ENCODE data around the gene RSPH9.
A peak's percentile ranks its signal among the peaks of the same experiment; 100 is the strongest.
"Not testable (repeated sequence)": the region's sequence is repeated elsewhere in the genome, so short reads cannot be mapped to it uniquely, and the experiment has no call there.

Gene RSPH9

DNA sequence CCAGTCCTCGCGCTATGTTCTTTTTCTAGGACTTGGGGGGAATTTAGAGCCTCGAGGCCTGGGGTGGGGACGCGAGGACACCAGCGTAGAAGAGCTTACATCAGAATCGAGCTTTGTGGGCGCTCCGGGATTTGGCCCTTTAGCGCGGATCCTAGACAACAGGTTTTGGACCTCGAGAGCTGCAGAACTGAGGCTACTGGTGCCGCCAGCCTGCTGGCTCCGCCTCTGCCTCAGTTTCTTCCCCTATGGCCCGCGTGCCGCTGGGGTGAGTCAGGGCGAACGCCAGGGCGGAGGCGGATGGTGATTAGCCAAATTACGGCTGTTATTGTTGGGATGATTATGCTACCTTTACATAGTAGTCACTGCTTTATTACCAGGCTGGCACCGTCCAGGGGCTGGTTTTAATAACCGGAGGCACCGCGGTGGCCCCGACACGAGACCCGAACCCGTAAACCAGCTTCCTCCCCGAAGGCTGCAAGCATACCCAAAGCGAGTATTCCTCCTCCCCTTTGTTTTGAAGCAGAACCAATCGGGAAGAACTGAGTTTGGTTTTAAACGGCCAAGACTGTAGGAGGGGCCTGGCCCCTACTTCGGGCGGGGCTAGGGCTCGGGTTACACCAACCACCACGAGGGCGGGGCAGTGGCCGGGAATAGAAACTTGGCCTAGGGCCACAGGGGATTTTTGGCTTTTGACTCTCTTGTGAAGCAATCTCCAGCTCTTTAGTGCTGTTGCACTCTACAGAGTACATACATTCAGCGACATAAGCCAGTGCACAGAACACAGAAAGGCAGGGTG is 15.1 kb upstream of the RSPH9 start:
- Histone ChIP-seq H3K36me3 (ENCODE audit: control insufficient read depth, insufficient read depth, low read length) (peaks cover 27% of the 10 kb centered on the region), H3K27ac (ENCODE audit: low read depth, low read length) (peak overlapping the region; percentile 62), H3K9ac (ENCODE audit: low read length) (peak overlapping the region; percentile 73), H3K9me3 (ENCODE audit: control insufficient read depth, insufficient read depth, low read depth, low read length) (no peaks in the 10 kb centered on the region), H3K4me3 (ENCODE audit: low read depth, low read length) (peak overlapping the region; percentile 67), H3K27me3 (ENCODE audit: control insufficient read depth, insufficient read depth, low read length) (no peaks in the 10 kb centered on the region), H3K4me1 (ENCODE audit: control insufficient read depth, insufficient read depth, low read length) (peaks cover 8% of the 10 kb centered on the region)

DNA sequence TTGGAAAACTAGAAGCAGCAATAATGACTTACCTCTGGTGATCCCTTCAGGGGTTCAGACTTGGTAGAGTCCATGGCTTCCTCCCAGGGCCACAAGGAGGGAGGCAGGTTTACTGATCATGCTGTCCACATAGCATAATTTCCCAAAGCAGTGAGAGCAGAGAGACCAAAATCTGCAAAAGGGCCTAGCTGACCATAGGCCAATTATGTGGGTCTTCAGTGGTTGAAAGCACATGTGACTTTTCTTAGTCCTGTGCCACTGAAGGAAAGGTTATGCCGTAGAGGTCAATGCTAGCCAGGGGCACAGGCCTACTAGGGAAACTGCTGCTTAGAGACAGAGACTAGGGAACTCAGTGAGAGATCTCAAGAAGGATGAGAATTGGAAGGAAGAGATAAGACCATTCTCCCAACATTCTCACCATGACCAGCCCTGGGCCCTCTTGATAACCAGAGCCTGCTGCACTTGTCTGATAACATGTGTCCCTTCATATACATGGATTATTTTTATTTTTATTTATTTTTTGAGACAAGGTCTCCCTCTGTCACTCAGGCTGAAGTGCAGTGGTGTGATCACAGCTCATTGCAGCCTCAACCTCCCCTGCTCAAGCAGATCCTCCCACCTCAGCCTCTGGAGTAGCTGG is 13.7 kb upstream of the RSPH9 start:
- H3K27me3 ChIP-seq (ENCODE audit: control insufficient read depth, insufficient read depth, low read length): no peaks in the 10 kb centered on the region
- peaks cover 13% of the 10 kb centered on the region for H3K36me3 ChIP-seq (ENCODE audit: control insufficient read depth, insufficient read depth, low read length)
- H3K9ac ChIP-seq (ENCODE audit: low read length): no peak overlapping the region
- peaks cover 8% of the 10 kb centered on the region for H3K4me1 ChIP-seq (ENCODE audit: control insufficient read depth, insufficient read depth, low read length)
- H3K9me3 ChIP-seq (ENCODE audit: control insufficient read depth, insufficient read depth, low read depth, low read length): no peaks in the 10 kb centered on the region
- H3K27ac ChIP-seq (ENCODE audit: low read depth, low read length): no peak overlapping the region
- H3K4me3 ChIP-seq (ENCODE audit: low read depth, low read length): no peak overlapping the region

DNA sequence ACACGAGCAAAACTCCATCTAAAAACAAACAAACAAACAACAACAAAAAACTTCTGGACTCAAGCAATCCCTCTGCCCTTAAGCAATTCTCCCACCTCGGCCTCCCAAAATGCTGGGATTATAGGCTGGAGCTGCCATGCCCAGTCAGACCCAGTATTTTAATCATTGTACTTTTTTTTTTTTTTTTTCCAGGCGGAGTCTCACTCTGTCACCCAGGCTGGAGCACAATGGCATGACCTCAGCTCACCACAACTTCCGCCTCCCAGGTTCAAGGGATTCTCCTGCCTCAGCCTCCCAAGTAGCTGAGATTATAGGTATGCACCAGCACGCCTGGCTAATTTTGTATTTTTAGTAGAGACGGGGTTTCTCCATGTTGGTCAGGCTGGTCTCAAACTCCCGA is 11.8 kb upstream of the RSPH9 start:
- H3K27ac ChIP-seq (ENCODE audit: low read depth, low read length); H3K27me3 ChIP-seq (ENCODE audit: control insufficient read depth, insufficient read depth, low read length); H3K4me3 ChIP-seq (ENCODE audit: low read depth, low read length); H3K9ac ChIP-seq (ENCODE audit: low read length); H3K36me3 ChIP-seq (ENCODE audit: control insufficient read depth, insufficient read depth, low read length); H3K9me3 ChIP-seq (ENCODE audit: control insufficient read depth, insufficient read depth, low read depth, low read length): not testable (repeated sequence)
- H3K4me1 ChIP-seq (ENCODE audit: control insufficient read depth, insufficient read depth, low read length): peaks cover 12% of the 10 kb centered on the region

DNA sequence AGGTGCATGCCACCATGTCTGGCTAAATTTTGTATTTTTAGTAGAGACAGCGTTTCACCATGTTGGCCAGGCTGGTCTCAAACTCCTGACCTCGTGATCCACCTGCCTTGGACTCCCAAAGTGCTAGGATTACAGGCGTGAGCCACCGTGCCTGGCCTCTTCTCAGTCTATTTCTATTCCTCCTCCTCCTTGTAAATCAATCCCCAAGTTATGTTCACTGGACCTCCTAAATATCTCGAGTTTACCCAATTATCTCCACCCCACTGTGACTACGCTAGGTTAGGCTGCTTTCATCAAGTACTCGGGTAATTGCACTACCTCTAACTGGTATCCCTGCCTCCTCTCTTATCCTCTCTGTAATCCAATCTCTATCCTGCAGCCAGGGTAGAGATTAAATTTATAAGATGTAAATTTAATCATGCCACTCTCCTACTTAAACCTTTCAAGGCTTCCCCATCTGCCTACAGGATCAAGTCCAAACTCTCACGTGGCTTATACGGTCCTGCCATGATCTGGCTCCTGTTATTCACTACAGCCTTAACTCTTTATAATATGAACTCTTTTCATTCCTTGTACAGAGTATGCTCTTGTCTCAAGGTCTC is 10.0 kb upstream of the RSPH9 start:
- H3K27me3 ChIP-seq (ENCODE audit: control insufficient read depth, insufficient read depth, low read length): no peaks in the 10 kb centered on the region
- no peak overlapping the region for H3K9ac ChIP-seq (ENCODE audit: low read length)
- no peaks in the 10 kb centered on the region for H3K9me3 ChIP-seq (ENCODE audit: control insufficient read depth, insufficient read depth, low read depth, low read length)
- H3K36me3 ChIP-seq (ENCODE audit: control insufficient read depth, insufficient read depth, low read length): peaks cover 18% of the 10 kb centered on the region
- H3K4me1 ChIP-seq (ENCODE audit: control insufficient read depth, insufficient read depth, low read length): peaks cover 12% of the 10 kb centered on the region
- H3K27ac ChIP-seq (ENCODE audit: low read depth, low read length): no peak overlapping the region
- H3K4me3 ChIP-seq (ENCODE audit: low read depth, low read length): peak overlapping the region; percentile 95; the same call in 1 of the 2 replicates

DNA sequence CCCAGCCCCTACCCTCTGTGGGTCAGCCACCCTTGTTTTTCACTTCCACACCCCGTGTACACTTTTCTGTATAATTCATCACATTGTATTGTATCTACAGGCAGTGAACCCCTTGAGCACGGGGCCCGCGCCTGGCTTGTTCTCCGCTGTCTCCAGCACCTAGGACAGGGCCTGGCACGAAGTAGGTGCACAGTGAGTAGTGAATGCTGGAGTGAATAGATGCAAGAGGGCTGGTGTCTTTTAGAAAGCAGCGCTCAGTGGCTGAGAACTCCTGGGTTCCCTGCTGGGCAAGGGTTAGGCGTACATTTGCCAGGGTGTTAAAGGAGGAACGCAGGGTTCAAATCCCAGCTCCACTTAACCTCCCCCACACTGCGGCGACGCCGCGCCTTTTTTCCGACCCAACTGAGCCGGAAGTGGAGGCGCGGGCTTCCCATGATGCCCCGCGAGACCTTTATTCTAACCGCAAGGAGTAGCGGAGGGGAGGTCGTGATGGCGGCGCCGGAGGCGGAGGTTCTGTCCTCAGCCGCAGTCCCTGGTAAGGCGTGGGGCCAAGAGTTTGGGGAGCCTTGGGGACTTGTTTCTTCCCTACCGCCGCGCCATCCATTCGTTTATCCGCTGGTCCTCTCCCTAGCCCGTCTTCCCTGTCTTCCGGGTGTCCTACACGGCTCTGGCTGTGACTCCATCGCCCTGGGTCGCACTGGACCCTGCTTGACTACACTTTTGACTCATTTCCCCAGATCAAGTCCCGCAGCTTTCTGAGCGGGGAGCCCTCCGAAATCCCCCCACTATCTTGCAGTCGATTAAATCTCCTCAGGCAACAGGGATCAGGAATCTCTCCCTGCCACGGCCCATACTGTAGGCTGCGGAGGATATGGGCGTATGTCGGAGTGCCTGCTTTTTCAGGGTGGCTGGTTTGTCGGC is 9.2 kb upstream of the RSPH9 start, which contains the start of gene MAD2L1BP:
Gene MAD2L1BP, plus strand, starts transcription at position 454 of the 921 bp plus-strand sequence. Its CDS starts 36 bp downstream, at position 490.
- peak within 1 kb of the TSS; percentile 92 for H3K9ac ChIP-seq (ENCODE audit: low read length)
- H3K27ac ChIP-seq (ENCODE audit: low read depth, low read length): peak within 1 kb of the TSS; percentile 54; the same call in 1 of the 2 replicates
- H3K9me3 ChIP-seq (ENCODE audit: control insufficient read depth, insufficient read depth, low read depth, low read length): no peaks in the 10 kb centered on the region
- H3K4me1 ChIP-seq (ENCODE audit: control insufficient read depth, insufficient read depth, low read length): peaks cover 8% of the 10 kb centered on the region
- peaks cover 27% of the 10 kb centered on the region for H3K36me3 ChIP-seq (ENCODE audit: control insufficient read depth, insufficient read depth, low read length)
- H3K4me3 ChIP-seq (ENCODE audit: low read depth, low read length): peak within 1 kb of the TSS; percentile 95
- no peaks in the 10 kb centered on the region for H3K27me3 ChIP-seq (ENCODE audit: control insufficient read depth, insufficient read depth, low read length)

DNA sequence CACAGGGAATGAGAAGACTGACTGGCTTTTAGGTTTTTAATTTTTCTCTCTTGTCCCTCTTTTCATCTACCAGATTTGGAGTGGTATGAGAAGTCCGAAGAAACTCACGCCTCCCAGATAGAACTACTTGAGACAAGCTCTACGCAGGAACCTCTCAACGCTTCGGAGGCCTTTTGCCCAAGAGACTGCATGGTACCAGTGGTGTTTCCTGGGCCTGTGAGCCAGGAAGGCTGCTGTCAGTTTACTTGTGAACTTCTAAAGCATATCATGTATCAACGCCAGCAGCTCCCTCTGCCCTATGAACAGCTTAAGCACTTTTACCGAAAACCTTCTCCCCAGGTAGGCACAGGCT is 8.6 kb upstream of the RSPH9 start:
- Histone ChIP-seq H3K9ac (ENCODE audit: low read length) (peak overlapping the region; percentile 92), H3K4me1 (ENCODE audit: control insufficient read depth, insufficient read depth, low read length) (peaks cover 4% of the 10 kb centered on the region), H3K36me3 (ENCODE audit: control insufficient read depth, insufficient read depth, low read length) (peaks cover 33% of the 10 kb centered on the region), H3K9me3 (ENCODE audit: control insufficient read depth, insufficient read depth, low read depth, low read length) (no peaks in the 10 kb centered on the region), H3K4me3 (ENCODE audit: low read depth, low read length) (peak overlapping the region; percentile 95), H3K27ac (ENCODE audit: low read depth, low read length) (no peak overlapping the region; the same call in 1 of the 2 replicates), H3K27me3 (ENCODE audit: control insufficient read depth, insufficient read depth, low read length) (no peaks in the 10 kb centered on the region)

DNA sequence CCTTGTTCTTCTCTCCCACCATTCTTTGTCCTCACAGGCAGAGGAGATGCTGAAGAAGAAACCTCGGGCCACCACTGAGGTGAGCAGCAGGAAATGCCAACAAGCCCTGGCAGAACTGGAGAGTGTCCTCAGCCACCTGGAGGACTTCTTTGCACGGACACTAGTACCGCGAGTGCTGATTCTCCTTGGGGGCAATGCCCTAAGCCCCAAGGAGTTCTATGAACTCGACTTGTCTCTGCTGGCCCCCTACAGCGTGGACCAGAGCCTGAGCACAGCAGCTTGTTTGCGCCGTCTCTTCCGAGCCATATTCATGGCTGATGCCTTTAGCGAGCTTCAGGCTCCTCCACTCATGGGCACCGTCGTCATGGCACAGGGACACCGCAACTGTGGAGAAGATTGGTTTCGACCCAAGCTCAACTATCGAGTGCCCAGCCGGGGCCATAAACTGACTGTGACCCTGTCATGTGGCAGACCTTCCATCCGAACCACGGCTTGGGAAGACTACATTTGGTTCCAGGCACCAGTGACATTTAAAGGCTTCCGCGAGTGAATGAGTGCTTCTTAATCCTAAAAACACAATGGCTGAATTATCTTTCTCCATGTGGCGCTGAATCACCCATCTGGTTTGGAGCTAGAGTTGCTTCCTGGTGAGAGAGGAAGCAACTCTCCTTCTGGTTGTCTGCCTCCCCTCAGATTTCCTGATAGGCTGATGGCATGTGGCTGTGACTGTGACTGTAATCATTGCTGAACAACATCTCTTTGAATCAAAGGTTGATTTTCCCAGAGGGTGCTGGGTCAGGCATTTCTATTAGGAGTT is 4.6 kb upstream of the RSPH9 start:
- H3K36me3 ChIP-seq (ENCODE audit: control insufficient read depth, insufficient read depth, low read length): peaks cover 43% of the 10 kb centered on the region
- no peaks in the 10 kb centered on the region for H3K27me3 ChIP-seq (ENCODE audit: control insufficient read depth, insufficient read depth, low read length)
- H3K27ac ChIP-seq (ENCODE audit: low read depth, low read length): no peak overlapping the region
- H3K9ac ChIP-seq (ENCODE audit: low read length): no peak overlapping the region
- H3K4me3 ChIP-seq (ENCODE audit: low read depth, low read length): no peak overlapping the region
- no peaks in the 10 kb centered on the region for H3K9me3 ChIP-seq (ENCODE audit: control insufficient read depth, insufficient read depth, low read depth, low read length)
- H3K4me1 ChIP-seq (ENCODE audit: control insufficient read depth, insufficient read depth, low read length): peaks cover 7% of the 10 kb centered on the region

DNA sequence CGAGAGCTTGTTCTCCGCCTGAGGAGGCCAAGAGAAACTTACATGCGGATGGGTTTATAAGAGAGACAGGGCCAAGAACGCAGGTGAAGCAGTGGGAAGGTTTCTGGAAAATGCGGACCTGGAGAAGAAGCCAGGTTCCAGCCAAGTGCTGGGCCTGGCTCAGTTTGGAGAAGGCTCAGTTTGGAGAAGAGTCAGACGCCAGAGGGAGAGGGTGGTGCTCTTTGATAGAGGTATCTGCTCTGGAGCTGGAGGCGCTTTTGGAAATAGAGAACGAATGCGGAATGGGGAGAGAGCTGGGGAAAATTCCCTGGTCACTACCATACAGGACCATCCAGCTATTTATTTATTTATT is 753 bp downstream of the RSPH9 start:
- peaks cover 17% of the 10 kb centered on the region for H3K36me3 ChIP-seq (ENCODE audit: control insufficient read depth, insufficient read depth, low read length)
- H3K4me3 ChIP-seq (ENCODE audit: low read depth, low read length): peak overlapping the region; percentile 67
- H3K27ac ChIP-seq (ENCODE audit: low read depth, low read length): no peak overlapping the region
- no peaks in the 10 kb centered on the region for H3K27me3 ChIP-seq (ENCODE audit: control insufficient read depth, insufficient read depth, low read length)
- H3K9ac ChIP-seq (ENCODE audit: low read length): no peak overlapping the region
- H3K4me1 ChIP-seq (ENCODE audit: control insufficient read depth, insufficient read depth, low read length): peaks cover 3% of the 10 kb centered on the region; the same call in 1 of the 2 replicates
- H3K9me3 ChIP-seq (ENCODE audit: control insufficient read depth, insufficient read depth, low read depth, low read length): no peaks in the 10 kb centered on the region

DNA sequence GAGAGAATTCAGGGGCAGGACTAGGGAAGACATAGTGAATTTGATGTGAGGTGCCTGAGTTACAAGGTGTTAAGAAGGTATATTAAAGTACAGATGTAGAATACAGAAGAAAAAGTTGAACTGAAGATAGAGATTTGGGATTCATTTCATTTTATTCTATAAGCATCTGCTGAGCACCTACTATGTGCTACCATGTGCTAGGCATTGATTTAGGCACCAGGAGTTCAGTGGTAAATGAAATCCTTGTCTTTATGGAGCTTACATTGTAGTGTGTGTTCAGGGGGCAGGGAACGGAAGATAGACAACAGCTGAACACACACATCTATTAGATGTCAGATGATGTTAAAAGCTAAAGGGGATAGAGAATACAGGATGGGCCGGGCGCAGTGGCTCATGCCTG is 2.8 kb downstream of the RSPH9 start:
- peaks cover 3% of the 10 kb centered on the region; the same call in 1 of the 2 replicates for H3K4me1 ChIP-seq (ENCODE audit: control insufficient read depth, insufficient read depth, low read length)
- no peaks in the 10 kb centered on the region for H3K9me3 ChIP-seq (ENCODE audit: control insufficient read depth, insufficient read depth, low read depth, low read length)
- no peaks in the 10 kb centered on the region for H3K27me3 ChIP-seq (ENCODE audit: control insufficient read depth, insufficient read depth, low read length)
- H3K27ac ChIP-seq (ENCODE audit: low read depth, low read length): no peak overlapping the region
- no peak overlapping the region for H3K9ac ChIP-seq (ENCODE audit: low read length)
- H3K4me3 ChIP-seq (ENCODE audit: low read depth, low read length): no peak overlapping the region
- 0 out of 2 replicates have a peak, but pooled peaks cover under 1% of the 10 kb centered on the region for H3K36me3 ChIP-seq (ENCODE audit: control insufficient read depth, insufficient read depth, low read length)

DNA sequence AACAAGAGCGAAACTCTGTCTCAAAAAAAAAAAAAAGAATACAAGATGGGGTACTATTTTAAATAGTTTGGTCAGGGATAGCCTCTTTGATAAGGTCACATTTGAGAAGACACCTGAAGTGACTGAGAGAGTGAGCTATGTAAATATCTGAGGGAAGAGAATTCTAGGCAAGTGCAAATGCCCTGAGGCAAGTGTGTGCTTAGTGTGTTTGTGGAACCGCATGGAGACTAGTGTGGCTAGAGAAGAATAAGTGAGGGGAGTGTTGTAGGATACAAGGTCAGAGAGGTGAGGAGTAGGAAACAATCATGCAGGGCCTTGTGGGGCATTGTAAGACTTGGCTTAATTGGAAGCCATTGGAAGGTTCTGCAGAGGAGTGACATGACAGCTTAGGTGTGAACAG is 3.4 kb downstream of the RSPH9 start:
- Histone ChIP-seq H3K27me3 (ENCODE audit: control insufficient read depth, insufficient read depth, low read length) (no peaks in the 10 kb centered on the region), H3K4me1 (ENCODE audit: control insufficient read depth, insufficient read depth, low read length) (peaks cover 3% of the 10 kb centered on the region; the same call in 1 of the 2 replicates), H3K36me3 (ENCODE audit: control insufficient read depth, insufficient read depth, low read length) (no peaks in the 10 kb centered on the region), H3K4me3 (ENCODE audit: low read depth, low read length) (no peak overlapping the region), H3K9ac (ENCODE audit: low read length) (no peak overlapping the region), H3K27ac (ENCODE audit: low read depth, low read length) (no peak overlapping the region), H3K9me3 (ENCODE audit: control insufficient read depth, insufficient read depth, low read depth, low read length) (no peaks in the 10 kb centered on the region)
